Nephron (organoid): ENCODE results near the gene ERO1B.
A peak's percentile ranks its signal among the peaks of the same experiment; 100 is the strongest.

Experiments
- H3K27ac Mint-ChIP-seq, 3 experiments: 2 replicates each; pipeline ENCODE4 v1.8.0; 2020; ENCODE audit warnings: mixed read lengths in 3 of 3, mild to moderate bottlenecking in 2 of 3, moderate library complexity in 1 of 3
- H3K27me3 Mint-ChIP-seq: 2 replicates; pipeline ENCODE4 v1.8.0; 2021; ENCODE audit warnings: low read depth, mild to moderate bottlenecking, moderate library complexity, mixed read lengths
- H3K36me3 Mint-ChIP-seq: 2 replicates; pipeline ENCODE4 v1.8.0; 2020; ENCODE audit warnings: low read depth, mixed read lengths
- H3K4me1 Mint-ChIP-seq: 2 replicates; pipeline ENCODE4 v1.8.0; 2020; ENCODE audit warnings: mixed read lengths
- H3K4me3 Mint-ChIP-seq, 3 experiments: 2 replicates each; pipeline ENCODE4 v1.8.0; 2020; ENCODE audit warnings: mild to moderate bottlenecking in 3 of 3, mixed read lengths in 3 of 3, moderate library complexity in 2 of 3
- H3K9me3 Mint-ChIP-seq: 2 replicates; pipeline ENCODE4 v1.8.0; 2020; ENCODE audit warnings: mixed read lengths
- CTCF ChIP-seq, 3 experiments: fragments of 200-600 bp; sonication (generic); IDR thresholded peaks; one replicate each; pipeline ENCODE4 v1.5.0; 2021; ENCODE audit warnings: antibody characterized with exemption in 3 of 3; ENCODE audit not compliant: unreplicated experiment in 3 of 3

The ERO1B gene

GRCh38 chr1:236313427-236313826 lies 31.7 kb upstream of the ERO1B start:
- Mint-ChIP-seq H3K9me3 (no peaks in the 10 kb centered on the region), H3K4me3 (no peak overlapping the region), H3K36me3 (no peaks in the 10 kb centered on the region), H3K4me1 (no peaks in the 10 kb centered on the region), H3K27ac (no peak overlapping the region), H3K27me3 (no peaks in the 10 kb centered on the region)
- TF ChIP-seq CTCF (IDR thresholded peaks at IDR 0.05; ENCODE audit: unreplicated experiment in 3 of 3): no peak

GRCh38 chr1:236311040-236311439 lies 29.3 kb upstream of the ERO1B start:
- no peaks in the 10 kb centered on the region for H3K36me3 Mint-ChIP-seq
- H3K27ac Mint-ChIP-seq: no peak overlapping the region
- no peak overlapping the region for H3K4me3 Mint-ChIP-seq
- H3K9me3 Mint-ChIP-seq: no peaks in the 10 kb centered on the region
- H3K4me1 Mint-ChIP-seq: no peaks in the 10 kb centered on the region
- H3K27me3 Mint-ChIP-seq: peaks cover 3% of the 10 kb centered on the region
- TF ChIP-seq CTCF (IDR thresholded peaks at IDR 0.05; ENCODE audit: unreplicated experiment in 3 of 3): no peak

GRCh38 chr1:236308827-236309226 lies 27.1 kb upstream of the ERO1B start:
- no peak overlapping the region for H3K27ac Mint-ChIP-seq
- no peak overlapping the region for H3K4me3 Mint-ChIP-seq
- peaks cover 5% of the 10 kb centered on the region for H3K27me3 Mint-ChIP-seq
- H3K9me3 Mint-ChIP-seq: no peaks in the 10 kb centered on the region
- no peaks in the 10 kb centered on the region for H3K4me1 Mint-ChIP-seq
- TF ChIP-seq CTCF (IDR thresholded peaks at IDR 0.05; ENCODE audit: unreplicated experiment in 3 of 3): no peak
- no peaks in the 10 kb centered on the region for H3K36me3 Mint-ChIP-seq

GRCh38 chr1:236307435-236307834 lies 25.7 kb upstream of the ERO1B start:
- no peaks in the 10 kb centered on the region for H3K36me3 Mint-ChIP-seq
- peak in 2 of 3 experiments; percentile 7 to 13 for TF ChIP-seq CTCF (IDR thresholded peaks at IDR 0.05; ENCODE audit: unreplicated experiment in 3 of 3)
- H3K27me3 Mint-ChIP-seq: peaks cover 7% of the 10 kb centered on the region
- H3K9me3 Mint-ChIP-seq: no peaks in the 10 kb centered on the region
- no peaks in the 10 kb centered on the region for H3K4me1 Mint-ChIP-seq
- no peak overlapping the region for H3K27ac Mint-ChIP-seq
- no peak overlapping the region for H3K4me3 Mint-ChIP-seq

- Mint-ChIP-seq H3K4me1 (no peaks in the 10 kb centered on the region), H3K4me3 (no peak overlapping the region), H3K36me3 (no peaks in the 10 kb centered on the region)
These were observed 22.9 kb upstream of the ERO1B start for GRCh38 chr1:236304682-236305081.

More at GRCh38 chr1:236304682-236305081, 22.9 kb upstream of the ERO1B start:
- Mint-ChIP-seq H3K27ac (no peak overlapping the region), H3K27me3 (peaks cover 7% of the 10 kb centered on the region), H3K9me3 (no peaks in the 10 kb centered on the region)
- TF ChIP-seq CTCF (IDR thresholded peaks at IDR 0.05; ENCODE audit: unreplicated experiment in 3 of 3): no peak
